ENCODE data around the gene GNB2.
"Not testable (repeated sequence)": the region's sequence is repeated elsewhere in the genome, so short reads cannot be mapped to it uniquely, and the experiment has no call there.

GNB2 gene

DNA sequence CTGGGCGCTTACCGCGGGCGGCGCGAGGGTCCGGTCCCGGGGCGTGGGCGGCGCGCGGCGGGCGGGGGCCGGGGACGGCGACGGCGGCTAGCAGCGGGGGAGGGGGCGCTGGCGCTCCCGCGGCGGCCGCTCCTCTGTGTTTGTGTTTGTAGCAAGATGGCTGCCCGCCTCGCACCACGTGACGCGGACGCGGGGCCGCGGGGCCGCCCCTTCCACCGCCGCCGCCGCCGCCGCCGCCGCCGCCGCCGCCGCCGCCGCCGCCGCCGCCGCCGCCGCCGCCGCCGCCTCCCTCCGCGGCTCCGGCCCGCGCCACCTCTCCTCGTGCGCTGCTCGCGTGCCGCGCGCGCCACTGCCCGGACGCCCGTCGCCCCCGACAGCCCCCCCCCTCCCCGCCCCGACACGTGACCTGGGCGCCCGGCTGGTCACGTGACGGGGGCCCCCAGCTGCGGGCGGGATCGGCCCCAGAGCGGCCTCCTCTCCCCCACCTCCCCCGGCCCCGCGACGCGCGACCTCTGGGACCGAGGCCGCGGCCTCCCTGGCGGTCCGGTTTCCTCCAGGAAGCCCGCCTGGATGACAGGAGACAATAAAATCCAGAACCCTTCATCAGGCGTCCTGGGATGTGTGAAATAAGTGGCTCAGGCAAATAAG is 20.7 kb downstream of the GNB2 start, which contains the start of gene GIGYF1:
Gene GIGYF1 (minus strand): TSS at position 153 of the 648 bp plus-strand sequence. CDS start 6,012 bp downstream, outside the sequence.
- no peak for FAIRE-seq
- peak; percentile 36 for DNase-seq (ENCODE audit: low spot score)

DNA sequence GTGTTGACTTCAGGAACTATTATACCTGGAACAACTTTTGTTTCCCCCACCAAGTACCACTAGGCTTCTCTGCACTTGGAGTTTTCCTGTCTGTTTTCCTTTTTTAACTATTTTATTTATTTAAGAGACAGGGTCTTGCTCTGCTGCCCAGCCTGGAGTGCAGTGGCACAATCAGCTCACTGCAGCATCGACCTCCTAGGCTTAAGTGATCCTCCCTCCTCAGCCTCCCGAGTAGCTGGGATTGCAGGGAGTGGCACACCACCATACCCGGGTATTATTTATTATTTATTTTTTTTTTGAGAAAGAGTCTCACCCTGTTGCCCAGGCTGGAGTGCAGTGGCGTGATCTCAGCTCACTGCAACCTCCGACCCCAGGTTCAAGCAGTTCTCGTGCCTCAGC is 22.6 kb downstream of the GNB2 start:
- DNase-seq (ENCODE audit: low spot score), result no peak
- FAIRE-seq, result no peak

GRCh38 chr7:100699018-100699417 is 25.5 kb downstream of the GNB2 start:
- no peak for FAIRE-seq
- no peak for DNase-seq (ENCODE audit: low spot score)

DNA sequence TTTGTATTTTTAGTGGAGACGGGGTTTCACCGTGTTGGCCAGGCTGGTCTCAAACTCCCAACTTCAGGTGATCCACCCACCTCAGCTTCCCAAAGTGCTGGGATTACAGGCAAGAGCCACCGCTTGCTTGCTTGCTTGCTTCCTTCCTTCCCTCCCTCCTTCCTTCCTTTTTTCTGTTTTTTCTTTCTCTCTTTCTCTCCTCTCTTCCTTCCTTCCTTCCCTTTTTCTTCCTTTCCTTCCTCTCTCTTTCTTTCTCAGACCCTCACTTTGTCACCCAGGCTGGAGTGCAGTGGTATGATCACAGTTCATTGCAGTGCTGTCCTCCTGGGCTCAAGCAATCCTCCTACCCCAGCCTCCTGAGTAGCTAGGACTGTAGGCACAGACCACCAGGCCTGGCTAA is 27.5 kb downstream of the GNB2 start:
- DNase-seq (ENCODE audit: low spot score), result not testable (repeated sequence)

DNA sequence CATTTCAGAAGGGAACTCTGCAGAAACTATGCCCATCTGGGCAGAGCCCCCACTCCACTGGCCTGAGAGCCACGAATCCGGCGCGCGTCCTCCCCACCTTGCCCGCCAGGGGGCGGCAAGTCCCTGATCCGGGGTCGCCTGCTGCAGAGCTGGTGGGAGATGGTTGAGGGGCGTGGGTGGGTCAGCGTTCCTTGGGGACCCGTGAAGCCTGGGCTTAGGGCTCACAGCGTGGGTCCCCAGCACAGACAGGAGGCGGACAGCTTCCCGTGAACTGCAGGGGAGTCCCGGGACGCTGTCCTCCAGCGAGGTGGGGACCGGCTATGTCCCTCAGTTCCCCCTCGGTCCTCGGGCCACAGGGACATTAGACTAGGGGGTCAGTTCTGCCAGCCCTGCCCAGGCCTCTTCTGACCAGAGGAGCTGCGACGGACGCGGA is 31.8 kb downstream of the GNB2 start:
- no peak for FAIRE-seq
- peak; percentile 67 for DNase-seq (ENCODE audit: low spot score)

More for the DNA sequence above, 27.5 kb downstream of the GNB2 start:
- FAIRE-seq, result not testable (repeated sequence)

GRCh38 chr7:100705753-100706671 is 32.5 kb downstream of the GNB2 start, which contains the start of gene POP7:
Gene POP7 (plus strand): TSS chr7:100706121. CDS start chr7:100706831, 710 bp downstream.
- peak; percentile 85 for FAIRE-seq

GRCh38 chr7:100706672-100707311 is 33.3 kb downstream of the GNB2 start:
- DNase-seq (ENCODE audit: low spot score) (no peak), FAIRE-seq (no peak)

More at GRCh38 chr7:100705753-100706671, 32.5 kb downstream of the GNB2 start, which contains the start of gene POP7:
- peak; percentile 95 for DNase-seq (ENCODE audit: low spot score)

GRCh38 chr7:100708395-100708794 is 34.9 kb downstream of the GNB2 start:
- FAIRE-seq (no peak), DNase-seq (ENCODE audit: low spot score) (no peak)

DNA sequence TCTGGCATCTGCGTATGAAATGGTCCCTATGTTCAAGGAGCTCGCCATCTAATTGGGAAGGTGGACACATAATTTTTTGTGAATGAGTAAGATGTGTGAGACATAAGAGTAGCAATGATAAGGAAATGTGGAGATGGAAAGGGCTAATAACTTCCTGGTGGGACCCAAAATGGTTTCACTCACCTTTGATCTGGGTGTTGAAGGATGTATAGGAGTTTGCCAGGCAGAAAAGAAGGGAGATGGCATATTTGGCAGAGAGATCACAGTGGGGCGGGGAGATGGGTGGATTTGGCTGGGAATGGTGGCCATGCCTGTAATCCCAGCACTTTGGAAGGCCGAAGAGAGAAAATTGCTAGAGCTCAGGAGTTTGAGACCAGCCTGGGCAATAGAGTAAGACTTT is 36.9 kb downstream of the GNB2 start:
- DNase-seq (ENCODE audit: low spot score), result no peak
- FAIRE-seq, result no peak

DNA sequence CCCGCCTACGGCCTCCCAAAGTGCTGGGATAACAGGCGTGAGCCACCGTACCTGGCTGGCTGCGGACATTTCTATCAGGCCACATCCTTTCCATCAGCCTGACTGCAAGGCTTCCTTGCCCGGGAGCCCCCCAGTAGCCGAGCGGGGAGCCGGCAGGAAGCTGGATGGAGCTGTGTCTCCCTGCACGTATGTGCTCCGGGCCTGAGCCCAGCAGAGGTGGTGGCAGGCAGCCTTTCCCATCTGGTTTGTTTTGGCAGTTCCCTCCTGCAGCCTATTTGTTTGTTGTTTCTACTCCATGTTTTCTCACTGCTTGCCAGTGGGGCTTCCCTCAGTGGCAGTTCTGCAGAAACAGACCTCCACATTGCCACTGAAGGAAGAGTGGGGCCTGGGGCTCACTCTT is 37.8 kb downstream of the GNB2 start:
- no peak for FAIRE-seq
- DNase-seq (ENCODE audit: low spot score), result no peak

DNA sequence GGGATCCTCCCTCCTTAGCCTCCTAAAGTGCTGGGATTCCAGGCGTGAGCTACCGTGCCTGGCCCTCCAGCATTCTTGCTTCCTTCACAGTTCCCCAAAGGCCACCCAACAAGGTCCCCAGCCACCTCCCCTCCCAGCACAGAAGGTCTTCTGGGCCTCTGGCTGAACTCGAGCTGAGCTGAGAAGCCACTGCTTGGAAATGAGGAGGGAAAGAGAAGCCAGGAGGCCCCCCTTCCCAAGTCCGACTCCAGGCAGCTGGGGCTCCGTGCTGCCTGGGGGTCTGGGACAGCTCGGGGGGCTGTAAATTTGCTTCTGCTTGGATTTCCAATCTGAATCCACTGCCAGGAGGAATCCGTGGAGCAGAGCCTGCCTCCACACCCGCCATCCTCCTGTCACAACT is 41.2 kb downstream of the GNB2 start:
- FAIRE-seq (no peak), DNase-seq (ENCODE audit: low spot score) (no peak)

GRCh38 chr7:100717073-100717472 is 43.5 kb downstream of the GNB2 start:
- DNase-seq (ENCODE audit: low spot score); FAIRE-seq: not testable (repeated sequence)

DNA sequence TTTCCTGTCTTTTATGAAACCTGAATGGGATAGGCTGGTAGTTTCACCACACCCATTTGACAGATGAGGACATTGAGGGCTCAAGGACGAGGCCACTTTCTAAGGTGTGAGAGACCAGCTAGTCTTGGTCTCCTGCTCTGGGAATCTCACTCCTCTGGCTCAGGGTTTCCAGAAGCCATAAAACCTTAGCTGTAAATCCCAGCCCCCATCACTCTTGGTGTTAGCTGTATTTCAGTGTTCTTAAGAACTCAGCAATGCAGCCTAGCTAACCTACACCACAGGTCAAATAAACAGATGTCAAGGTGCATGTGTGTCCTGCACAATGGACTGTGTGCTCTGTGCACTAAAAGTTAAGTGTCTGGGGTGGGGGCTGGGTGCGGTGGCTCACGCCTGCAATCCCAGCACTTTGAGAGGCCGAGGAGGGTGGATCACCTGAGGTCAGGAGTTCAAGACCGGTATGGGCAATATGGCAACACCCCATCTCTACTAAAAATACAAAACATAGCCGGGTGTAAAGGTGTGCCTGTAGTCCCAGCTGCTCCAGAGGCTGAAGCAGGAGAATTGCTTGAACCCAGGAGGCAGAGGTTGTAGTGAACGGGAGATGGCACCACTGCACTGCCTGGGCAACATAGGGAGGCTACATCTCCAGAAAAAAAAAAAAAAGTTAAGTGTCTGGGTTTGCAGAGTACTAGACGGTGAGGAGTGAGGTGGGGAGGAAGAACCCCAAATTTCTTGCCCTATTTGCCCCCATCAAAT is 46.2 kb downstream of the GNB2 start:
- no peak for FAIRE-seq

GRCh38 chr7:100720279-100720670 is 46.7 kb downstream of the GNB2 start, which contains the start of gene EPO:
Gene EPO (plus strand): TSS chr7:100720468. CDS start chr7:100720981, 513 bp downstream.
- FAIRE-seq (no peak), DNase-seq (ENCODE audit: low spot score) (no peak)

More for the DNA sequence above, 46.2 kb downstream of the GNB2 start:
- no peak for DNase-seq (ENCODE audit: low spot score)

DNA sequence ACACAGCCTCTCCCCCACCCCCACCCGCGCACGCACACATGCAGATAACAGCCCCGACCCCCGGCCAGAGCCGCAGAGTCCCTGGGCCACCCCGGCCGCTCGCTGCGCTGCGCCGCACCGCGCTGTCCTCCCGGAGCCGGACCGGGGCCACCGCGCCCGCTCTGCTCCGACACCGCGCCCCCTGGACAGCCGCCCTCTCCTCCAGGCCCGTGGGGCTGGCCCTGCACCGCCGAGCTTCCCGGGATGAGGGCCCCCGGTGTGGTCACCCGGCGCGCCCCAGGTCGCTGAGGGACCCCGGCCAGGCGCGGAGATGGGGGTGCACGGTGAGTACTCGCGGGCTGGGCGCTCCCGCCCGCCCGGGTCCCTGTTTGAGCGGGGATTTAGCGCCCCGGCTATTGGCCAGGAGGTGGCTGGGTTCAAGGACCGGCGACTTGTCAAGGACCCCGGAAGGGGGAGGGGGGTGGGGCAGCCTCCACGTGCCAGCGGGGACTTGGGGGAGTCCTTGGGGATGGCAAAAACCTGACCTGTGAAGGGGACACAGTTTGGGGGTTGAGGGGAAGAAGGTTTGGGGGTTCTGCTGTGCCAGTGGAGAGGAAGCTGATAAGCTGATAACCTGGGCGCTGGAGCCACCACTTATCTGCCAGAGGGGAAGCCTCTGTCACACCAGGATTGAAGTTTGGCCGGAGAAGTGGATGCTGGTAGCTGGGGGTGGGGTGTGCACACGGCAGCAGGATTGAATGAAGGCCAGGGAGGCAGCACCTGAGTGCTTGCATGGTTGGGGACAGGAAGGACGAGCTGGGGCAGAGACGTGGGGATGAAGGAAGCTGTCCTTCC is 47.3 kb downstream of the GNB2 start:
- FAIRE-seq, result no peak
- no peak for DNase-seq (ENCODE audit: low spot score)

- FAIRE-seq (no peak), DNase-seq (ENCODE audit: low spot score) (no peak)
Observed at GRCh38 chr7:100721505-100721812, 47.9 kb downstream of the GNB2 start.

- no peak for FAIRE-seq
- DNase-seq (ENCODE audit: low spot score), result no peak
Observed at GRCh38 chr7:100722480-100723212, 49.1 kb downstream of the GNB2 start.

GRCh38 chr7:100723732-100724275 is 50.3 kb downstream of the GNB2 start:
- no peak for DNase-seq (ENCODE audit: low spot score)
- FAIRE-seq, result no peak

DNA sequence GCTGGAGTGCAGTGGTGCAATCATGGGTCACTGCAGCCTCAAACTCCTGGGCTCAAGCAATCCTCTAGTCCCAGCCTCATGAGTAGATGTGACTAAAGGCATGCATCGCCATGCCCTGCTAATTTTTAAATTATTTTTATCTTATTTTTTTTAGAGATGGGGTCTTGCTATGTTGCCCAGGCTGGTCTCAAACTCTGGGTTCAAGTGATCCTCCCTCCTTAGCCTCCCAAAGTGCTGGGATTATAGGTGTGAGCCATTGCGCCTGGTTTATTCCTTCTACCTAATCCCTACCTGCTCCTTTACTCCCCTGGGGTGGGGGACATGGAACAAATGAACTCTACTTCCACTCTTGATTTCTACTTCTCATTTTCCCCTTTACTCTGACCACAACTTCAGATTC is 50.8 kb downstream of the GNB2 start:
- FAIRE-seq; DNase-seq (ENCODE audit: low spot score): not testable (repeated sequence)

Data from RCC 7860 (cell line).